ENCODE measurements around the gene CPLANE1.
A peak's percentile ranks its signal among the peaks of the same experiment; 100 is the strongest.
"Not testable (repeated sequence)": the region's sequence is repeated elsewhere in the genome, so short reads cannot be mapped to it uniquely, and the experiment has no call there.

CPLANE1 gene

DNA sequence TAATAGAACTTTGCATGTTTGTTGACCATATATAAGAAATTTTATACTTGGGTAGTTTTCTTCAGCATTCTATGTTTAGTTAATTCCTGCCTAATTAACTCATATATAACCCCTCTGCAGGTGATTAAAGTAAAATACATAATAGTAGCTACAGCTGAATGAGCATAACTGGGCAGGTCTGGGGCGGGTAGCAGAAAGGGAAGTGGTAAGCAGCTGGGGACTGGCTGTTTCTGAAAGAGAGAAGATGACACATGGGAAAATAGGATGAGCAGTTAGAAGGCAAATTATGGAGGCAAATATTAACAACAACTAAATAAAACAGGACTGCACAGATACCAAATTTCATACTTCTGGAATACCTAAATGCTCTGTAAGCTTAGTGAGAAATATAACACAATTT lies 128.1 kb downstream of the CPLANE1 start:
- no peak for DNase-seq (ENCODE audit: low spot score)

DNA sequence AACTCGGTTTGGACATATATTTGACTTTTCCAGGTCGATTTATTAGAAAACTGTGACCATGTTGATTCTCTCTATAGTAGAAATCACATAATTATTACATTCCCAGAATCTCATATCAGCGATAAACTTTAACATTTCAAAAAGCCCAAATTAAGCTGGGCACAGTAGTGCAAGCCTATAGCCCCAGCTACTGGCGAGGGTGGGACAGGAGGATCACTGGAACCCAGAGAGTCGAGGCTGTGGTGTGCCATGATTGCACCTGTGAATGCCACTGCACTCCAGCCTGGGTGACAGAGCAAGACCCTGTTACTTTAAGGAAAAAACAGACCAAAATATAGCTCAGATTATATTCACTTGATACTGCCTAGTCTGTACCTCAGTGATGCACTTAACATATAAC lies 128.9 kb downstream of the CPLANE1 start:
- no peak for DNase-seq (ENCODE audit: low spot score)

DNA sequence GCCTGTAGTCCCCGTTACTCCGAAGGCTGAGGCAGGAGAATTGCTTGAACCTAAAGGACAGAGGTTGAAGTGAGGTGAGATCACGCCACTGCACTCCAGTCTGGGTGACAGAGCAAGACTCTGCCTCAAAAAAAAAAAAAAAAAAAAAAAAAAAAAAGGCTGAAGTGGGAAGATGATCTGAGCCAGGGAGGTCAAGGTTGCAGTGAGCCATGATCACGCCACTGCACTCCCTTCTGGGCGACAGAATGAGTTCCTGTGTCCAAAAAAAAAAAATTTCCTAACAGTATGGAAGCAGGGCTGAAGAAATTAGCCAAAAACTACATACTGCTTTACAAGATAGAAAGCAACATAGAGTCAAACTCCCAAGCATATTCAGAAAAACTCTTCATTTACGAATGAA lies 132.8 kb downstream of the CPLANE1 start:
- DNase-seq (ENCODE audit: low spot score), result no peak

DNA sequence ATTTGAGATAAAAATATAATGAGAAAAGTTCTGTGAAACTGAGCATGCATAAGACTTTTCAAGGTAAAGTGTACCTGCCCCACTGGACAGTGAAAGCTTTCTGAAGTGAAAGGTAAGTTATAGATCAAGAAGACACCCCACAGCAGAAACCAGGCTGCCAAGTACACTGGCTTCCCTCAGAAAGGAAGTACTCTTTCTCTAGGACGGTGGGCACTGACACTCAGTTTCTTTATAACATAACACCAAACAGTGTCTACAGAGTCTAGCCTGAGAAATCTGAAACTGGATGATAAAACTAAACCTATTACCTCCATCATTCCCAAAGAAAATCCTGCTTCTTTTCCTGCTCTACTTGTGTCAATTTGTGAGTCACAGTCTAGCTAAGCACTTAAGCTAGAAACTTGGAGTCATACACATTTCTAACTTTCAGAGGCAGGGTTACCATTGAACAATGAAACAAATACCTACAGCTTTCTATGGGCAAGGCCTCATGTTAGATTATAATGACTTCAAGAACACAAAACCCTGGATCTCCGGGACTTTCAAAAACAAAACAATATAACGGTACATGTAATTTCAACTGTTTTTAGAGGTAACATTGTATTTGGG lies 136.7 kb downstream of the CPLANE1 start:
- no peak for DNase-seq (ENCODE audit: low spot score)

DNA sequence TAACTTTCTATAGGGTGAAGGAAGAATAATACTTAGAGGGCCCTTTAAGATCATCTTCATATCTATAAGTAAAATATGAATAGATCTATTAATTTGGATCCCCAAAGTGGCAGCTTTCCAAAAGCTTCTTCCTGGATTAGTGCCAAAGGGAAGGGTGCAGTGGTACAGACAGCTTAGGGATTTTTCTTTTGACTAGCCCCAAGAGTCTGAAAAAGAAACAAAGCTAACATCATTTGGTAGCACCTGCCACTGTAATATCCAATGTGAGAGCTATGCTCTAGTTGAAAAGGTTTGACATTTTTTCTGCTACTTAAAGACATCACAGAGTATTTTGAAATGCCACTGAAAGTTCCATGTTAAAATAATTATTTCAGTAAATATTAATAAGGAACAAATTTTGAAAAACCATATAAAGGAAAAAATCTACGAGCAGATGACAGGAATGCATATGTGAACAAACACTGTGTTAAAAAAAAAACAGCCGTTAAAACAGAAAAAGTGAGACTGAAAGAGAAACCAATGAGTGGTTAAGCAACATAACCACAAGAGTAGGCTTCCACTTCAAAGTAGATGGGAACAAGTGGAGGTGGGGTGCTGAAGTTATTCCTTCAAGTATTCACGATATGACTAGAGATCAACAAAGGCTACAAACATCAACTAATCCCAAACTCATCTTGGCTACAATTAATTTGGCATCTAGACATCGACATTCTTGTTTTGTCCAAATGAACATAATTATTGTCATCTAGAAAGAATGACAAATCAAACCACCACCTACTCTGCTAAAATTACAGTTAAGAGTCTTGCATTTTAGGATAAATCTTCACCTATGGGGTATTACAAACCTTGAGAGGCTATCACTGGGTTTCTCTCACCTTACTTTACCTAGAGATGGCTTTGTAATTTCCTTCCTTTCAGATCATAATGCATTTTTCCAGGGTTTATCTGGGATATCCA lies 137.5 kb downstream of the CPLANE1 start:
- DNase-seq (ENCODE audit: low spot score), result no peak

DNA sequence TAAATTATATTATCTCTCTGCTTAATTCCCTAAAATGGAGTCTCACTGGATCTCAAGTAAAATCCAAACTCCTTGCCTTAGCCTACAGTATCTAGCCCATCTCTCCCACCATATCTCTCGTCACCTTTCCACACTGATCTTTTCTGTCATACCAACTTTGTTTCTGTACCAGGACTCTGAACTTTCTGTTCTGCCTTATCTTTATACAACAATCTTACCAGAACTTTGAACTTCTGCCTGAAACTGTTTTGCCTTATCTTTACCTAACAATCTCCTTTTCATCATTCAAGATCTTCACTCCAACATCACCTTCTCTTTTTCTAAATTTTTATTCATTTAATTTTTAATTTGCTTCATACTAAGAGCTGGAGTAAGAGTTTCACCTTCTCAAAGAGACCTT lies 139.0 kb downstream of the CPLANE1 start:
- no peak for DNase-seq (ENCODE audit: low spot score)

DNA sequence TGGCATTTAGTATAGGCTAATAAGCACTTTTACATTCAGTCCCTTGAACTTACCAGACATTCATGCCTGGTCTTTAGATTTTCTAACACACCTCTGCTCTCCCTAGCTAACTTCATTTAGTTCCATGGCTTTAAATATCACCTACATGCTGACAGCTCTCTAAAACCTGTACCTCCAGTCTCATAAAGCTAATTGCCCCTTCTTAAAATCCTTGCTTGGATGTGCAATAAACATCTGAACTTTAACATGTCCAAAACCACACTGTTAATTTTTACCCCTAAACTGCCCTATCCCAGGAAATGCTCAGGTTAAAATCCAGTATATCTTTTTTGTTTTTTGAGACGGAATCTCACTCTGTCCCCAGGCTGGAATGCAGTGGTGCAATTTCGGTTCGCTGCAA lies 139.8 kb downstream of the CPLANE1 start:
- no peak for DNase-seq (ENCODE audit: low spot score)

DNA sequence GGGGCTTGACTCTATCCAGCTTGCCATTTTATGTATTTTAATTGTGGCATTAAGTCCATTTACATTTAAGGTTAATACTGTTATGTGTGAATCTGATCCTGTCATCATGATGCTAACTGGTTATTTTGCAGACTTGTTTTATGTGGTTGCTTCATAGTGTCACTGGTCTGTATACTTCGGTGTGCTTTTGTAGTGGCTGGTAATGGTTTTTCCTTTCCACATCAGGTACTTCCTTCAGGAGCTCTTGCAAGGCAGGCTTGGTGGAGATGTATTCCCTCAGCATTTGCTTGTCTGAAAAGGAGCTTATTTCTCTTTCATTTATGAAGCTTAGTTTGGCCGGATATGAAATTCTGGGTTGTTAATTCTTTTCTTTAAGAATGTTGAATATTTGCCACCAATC lies 145.9 kb downstream of the CPLANE1 start:
- no peak for DNase-seq (ENCODE audit: low spot score)

DNA sequence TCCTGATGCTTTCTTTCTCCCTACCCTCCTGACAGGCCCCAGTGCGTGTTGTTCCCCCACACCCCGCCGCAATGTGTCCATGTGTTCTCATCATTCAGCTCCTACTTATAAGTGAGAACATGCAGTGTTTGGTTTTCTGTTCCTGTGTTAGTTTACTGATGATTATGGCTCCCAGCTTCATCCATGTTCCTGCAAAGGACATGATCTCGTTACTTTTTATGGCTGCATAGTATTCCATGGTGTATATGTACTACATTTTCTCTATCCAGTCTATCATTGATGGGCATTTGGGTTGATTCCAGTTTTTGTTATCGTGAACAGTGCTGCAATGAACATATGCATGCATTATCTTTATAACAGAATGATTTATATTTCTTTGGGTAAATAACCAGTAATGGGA lies 149.9 kb downstream of the CPLANE1 start:
- DNase-seq (ENCODE audit: low spot score), result not testable (repeated sequence)

DNA sequence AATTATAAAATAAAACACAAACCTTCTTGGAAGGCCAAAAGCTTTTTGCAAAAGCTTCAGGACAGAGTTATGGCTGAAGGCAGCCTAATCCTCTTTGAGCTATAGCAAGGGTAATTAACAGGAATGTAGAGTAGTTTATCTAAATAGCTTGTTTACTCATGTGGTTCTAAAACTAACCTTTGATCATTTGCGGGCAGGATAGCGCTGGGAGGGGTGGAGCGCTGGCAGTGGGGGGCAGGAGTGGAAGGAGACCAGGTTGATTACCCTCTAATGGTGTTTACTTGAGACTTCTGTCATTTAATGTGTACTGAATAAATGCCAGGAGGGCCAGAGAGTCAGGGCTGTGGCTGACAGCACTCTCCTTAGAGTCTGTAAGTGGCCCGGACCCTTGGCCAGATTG lies 155.4 kb downstream of the CPLANE1 start:
- not testable (repeated sequence) for DNase-seq (ENCODE audit: low spot score)

DNA sequence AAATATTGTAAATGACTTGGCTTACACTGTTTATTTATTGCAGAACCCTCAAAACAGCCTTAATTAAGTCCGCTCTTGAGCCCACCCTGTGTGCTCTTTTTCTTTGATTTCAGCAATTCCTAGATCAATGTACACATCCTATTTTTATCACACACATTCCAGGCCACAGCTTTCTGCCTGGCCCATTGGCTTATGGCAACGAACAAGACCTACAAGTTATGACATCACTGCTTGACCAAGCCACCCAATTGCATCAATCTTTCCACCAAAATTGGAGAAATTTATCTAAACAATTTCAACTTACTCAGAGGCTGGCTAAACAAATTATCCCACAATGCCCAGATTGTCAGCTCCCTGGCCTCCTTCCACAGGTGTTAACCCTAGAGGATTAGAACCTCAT lies 158.4 kb downstream of the CPLANE1 start:
- no peak for DNase-seq (ENCODE audit: low spot score)

DNA sequence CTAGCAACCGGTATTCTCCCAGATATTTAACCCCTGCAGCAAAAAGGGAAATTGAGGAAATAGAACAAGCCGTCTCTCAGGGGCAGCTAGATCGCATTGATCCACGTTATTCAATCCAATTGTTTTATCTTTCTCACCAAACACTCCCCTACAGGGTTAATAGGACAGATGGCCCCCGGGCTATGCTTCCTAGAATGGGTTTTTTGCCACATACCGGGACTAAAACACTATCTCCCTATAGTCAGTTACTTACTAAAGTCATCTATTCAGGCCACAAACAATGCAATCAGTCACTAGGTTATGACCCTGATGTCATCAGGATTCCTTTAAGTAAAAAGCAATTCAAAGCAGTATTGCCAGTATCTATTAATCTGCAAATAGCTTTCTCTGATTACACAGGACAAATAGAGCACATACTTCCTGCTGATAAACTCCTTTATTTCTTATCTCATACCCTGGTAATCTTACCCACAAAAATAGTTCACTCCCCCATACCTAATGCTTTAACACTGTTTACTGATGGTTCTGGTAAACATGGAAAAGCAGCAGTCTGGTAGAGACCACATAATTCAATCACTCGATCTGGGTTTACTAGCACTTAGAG lies 159.0 kb downstream of the CPLANE1 start:
- DNase-seq (ENCODE audit: low spot score), result no peak

DNA sequence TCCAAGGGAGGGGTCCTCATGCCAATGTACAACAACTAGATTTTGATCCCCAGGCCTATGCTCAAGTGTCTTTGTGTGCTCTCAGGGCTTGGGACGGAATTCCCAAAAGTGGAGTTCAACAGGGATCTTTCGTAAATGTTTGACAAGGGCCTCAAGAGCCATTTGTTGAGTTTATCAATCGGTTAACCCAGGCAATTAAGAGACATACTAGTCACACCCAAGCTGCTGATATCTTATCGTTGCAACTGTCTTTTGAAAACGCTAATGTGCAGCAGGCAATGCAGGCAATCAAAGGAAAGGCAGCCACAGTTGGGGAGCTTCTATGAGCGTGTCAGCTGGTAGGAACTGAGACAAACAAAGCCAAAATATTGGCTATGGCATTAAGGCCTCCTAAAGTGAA lies 161.2 kb downstream of the CPLANE1 start:
- no peak for DNase-seq (ENCODE audit: low spot score)

DNA sequence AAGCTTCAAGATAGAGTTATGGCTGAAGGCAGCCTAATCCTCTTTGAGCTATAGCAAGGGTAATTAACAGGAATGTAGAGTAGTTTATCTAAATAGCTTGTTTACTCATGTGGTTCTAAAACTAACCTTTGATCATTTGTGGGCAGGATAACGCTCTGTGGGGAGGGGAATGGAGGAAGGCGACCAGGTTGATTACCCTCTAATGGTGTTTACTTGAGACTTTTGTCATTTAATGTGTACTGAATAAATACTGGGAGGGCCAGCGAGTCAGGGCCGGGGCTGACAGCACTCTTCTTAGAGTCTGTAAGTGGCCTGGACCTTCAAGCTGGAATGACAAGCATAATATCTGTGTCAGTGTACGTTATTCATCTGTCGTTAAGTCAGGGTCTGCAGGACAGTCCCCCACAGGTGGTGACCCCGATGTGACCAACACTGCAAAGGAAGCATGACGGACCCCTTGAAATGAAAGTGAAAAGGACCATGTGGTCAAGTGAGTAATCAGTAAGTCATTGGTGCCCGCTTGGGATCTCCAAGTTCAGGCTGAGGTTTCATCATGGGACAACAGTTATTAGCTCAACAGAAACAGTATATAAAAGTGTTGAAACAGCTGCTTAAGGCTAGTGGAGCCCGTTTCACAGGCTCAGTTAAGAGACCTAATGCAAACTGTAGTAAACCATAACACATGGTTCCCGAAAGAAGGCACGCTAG lies 162.6 kb downstream of the CPLANE1 start:
- no peak for DNase-seq (ENCODE audit: low spot score)

DNA sequence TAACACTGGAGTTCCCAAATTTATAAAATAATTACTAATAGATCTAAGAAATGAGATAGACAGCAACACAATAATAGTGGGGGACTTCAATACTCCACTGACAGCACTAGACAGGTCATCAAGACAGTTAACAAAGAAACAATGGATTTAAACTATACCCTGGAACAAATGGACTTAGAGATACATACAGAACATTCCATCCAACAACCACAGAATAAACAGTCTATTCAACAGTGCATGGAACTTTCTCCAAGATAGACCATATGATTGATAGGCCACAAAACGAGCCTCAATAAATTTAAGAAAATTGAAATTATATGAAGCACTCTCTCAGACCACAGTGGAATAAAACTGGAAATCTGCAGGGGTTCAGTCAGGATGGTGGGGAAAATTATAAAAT lies 163.2 kb downstream of the CPLANE1 start:
- DNase-seq (ENCODE audit: low spot score), result not testable (repeated sequence)

DNA sequence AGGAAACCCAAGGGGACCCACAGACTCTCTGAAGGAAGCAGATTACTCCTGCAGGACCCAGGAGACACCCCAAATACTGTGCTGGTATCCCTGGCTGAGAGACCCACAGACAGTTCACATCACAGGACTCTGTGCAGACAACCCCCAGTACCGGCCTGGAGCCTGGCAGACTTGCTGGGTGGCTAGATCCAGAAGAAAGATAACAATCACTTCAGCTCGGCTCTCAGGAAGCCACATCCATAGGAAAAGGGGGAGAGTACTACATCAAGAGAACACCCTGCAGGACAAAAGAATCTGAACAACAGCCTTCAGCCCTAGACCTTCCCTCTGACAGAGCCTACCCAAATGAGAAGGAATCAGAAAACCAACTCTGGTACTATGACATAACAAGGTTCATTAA lies 166.2 kb downstream of the CPLANE1 start:
- DNase-seq (ENCODE audit: low spot score), result not testable (repeated sequence)

DNA sequence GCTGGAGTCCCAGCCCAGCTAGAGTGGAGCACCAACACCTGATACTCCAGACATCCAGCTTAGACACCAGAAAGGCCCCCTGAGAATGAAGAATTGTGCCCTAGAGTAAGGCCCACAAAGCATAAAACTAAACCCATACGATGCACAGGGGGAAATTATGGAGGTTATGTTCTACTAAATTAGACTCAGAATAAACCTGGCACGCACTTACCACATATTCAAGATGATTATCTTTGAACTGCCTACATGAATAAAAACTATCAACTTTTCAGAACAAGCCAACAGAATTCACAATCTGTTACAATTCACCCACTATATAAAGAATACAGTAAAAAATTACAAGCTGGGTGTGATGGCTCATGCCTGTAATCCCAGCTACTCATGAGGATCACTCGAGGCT lies 168.5 kb downstream of the CPLANE1 start:
- no peak for DNase-seq (ENCODE audit: low spot score)

DNA sequence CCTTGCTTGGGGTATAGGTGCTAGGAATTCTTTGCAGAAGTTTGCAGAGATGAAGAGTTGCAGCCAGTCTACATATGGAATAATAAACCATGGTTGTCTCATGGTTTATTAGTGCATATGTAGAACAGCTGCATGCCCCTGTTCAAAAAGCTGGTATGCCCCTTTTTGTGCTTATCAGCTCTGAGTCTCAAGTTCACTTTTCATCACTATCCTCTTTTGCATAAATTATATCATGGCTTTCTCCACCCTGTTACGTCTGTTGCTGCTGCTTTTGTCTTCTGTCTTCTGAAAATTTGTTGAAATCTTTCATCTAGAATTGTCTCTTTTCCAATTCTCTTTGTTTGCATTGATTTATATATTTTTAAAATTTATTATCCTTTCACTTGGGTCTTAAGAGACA lies 172.0 kb downstream of the CPLANE1 start:
- DNase-seq (ENCODE audit: low spot score), result no peak

DNA sequence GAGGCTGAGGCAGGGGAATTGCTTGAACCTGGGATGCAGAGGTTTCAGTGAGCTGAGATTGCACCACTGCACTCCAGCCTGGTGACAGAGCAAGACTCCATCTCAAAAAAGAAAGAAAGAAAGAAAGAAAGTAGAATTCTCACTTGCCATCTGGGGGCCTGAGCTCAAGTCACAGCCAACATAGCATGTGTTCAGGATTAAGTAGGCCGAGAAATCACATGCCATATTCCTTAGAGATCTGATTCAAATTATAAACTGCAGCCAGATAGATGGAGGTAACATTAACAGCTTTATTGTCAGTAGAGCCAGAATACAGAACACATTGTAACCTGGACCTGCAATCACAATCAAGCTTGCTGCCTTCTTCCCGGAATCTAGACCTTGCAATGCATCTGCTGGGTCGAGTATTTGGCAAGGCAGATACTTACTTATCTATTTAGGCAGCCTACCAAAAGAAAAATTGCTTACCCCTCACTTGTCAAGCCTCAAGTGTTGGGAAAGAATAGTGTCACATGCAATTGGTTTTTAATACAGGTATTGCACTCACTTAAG lies 173.7 kb downstream of the CPLANE1 start:
- no peak for DNase-seq (ENCODE audit: low spot score)

DNA sequence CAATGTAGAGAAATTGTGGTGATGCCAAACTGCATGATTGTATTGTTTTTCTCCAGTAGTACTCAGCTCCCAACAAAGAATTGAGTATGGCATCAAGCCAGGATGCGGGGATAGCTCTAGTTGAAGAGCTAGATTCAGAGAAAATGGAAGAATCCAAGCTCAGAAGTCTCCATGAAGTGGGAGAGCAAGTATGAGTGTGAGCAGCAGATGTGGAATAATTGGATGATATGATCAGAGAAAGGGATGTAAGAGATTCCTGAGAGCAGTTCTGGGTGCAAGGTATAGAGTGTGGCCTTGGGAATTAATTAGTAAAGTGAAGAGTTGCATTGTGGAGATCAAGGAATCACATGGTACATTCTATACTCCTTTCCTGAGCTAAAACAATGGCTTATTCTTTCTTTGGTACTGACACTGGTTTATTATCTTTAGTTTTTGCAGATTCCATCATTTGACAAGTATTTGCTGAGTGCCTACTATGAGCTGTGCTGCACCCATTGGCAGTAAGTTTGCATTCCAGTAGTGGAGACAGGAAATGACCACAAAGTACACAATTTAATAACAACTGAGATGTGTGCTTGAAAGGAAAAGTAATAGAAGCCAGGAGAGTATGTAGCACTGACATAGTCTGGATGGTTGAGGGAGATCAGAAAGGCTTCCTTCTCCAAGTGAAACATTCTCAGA lies 177.1 kb downstream of the CPLANE1 start:
- DNase-seq (ENCODE audit: low spot score), result peak; percentile 69

DNA sequence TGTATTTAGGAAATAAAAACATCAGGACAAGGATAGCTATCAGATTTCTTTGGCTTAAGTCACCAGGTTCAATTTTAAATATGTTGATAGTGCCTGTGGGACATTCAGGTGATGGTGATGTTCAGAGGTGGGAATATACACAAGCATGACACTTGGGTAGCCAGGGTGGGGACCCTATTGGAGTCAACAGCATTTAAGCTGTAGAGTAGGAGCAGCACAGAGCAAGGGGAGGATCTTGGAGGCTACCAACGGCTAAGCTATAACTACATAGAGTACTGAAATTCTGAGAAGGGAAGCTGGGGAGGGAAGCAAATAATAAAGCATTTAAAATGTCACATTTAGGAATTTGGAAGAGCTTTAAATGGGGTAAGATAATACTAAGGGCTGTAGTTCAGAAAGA lies 177.7 kb downstream of the CPLANE1 start:
- DNase-seq (ENCODE audit: low spot score), result no peak

DNA sequence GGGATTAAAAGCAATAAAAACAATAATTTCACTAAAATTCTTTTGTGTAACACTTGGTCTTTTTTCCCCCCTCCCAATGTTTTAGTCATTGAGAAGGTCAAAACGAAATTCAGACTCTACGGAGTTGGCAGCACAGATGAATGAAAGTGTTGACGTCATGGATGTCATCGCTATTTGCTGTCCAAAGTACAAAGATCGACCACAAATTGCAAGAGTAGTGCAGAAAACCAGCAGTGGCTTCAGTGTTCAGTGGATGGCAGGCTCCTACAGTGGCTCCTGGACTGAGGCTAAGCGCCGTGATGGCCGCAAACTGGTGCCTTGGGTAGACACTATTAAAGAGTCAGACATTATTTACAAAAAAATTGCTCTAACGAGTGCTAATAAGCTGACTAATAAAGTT lies 184.7 kb downstream of the CPLANE1 start:
- no peak for DNase-seq (ENCODE audit: low spot score)

All from GM03348 (cell line).